Left renal pelvis (tissue), 4 donors: Measurements from ENCODE around the gene PFN3. TPM values are rescaled to one million over a fixed set of nuclear protein-coding genes. Genes with fewer than 3 reads are reported as not detected.

Experiments used
- DNase-seq, 4 donors: peaks; one replicate each; pipeline ENCODE4 v3.0.0-alpha.2; 2013; ENCODE audit warnings: low read depth in 4 of 4, low spot score in 3 of 4
- polyA plus RNA-seq, 4 donors: library from polyadenylated mRNA; unstranded; fragments of 120-200 nt; gene quantifications; one replicate each; pipeline ENCODE4 v1.2.1, GENCODE V29; 2013; ENCODE audit not compliant: insufficient read length in 4 of 4

PFN3 gene
- polyA plus RNA-seq, 4 donors = 0.26 to 2.6 (median 1.5) TPM; not detected in 1

- DNase-seq = no peak
Measured at GRCh38 chr5:177402271-177403043, 2.0 kb upstream of the PFN3 start.

GRCh38 chr5:177397875-177398390 lies 2.5 kb downstream of the PFN3 start:
- DNase-seq = no peak

- no peak for DNase-seq
Measured at GRCh38 chr5:177396807-177397206, 3.7 kb downstream of the PFN3 start.

GRCh38 chr5:177396078-177396477 lies 4.4 kb downstream of the PFN3 start:
- DNase-seq = no peak

GRCh38 chr5:177393990-177394389 lies 6.5 kb downstream of the PFN3 start:
- no peak for DNase-seq

- DNase-seq = no peak
Measured at GRCh38 chr5:177393206-177393765, 7.2 kb downstream of the PFN3 start.

- no peak for DNase-seq
Measured at GRCh38 chr5:177392765-177393164, 7.7 kb downstream of the PFN3 start.

- DNase-seq = peak in 2 of 4 donors; percentile 75 to 84
Measured at GRCh38 chr5:177390363-177391300, 9.8 kb downstream of the PFN3 start.

- DNase-seq = no peak
Measured at GRCh38 chr5:177389241-177390169, 11.0 kb downstream of the PFN3 start.

- DNase-seq = no peak
Measured at GRCh38 chr5:177388521-177389052, 11.9 kb downstream of the PFN3 start.

GRCh38 chr5:177387405-177387804 lies 13.1 kb downstream of the PFN3 start:
- no peak for DNase-seq

GRCh38 chr5:177386542-177386941 lies 13.9 kb downstream of the PFN3 start:
- DNase-seq = no peak

GRCh38 chr5:177385720-177386119 lies 14.7 kb downstream of the PFN3 start:
- no peak for DNase-seq

GRCh38 chr5:177384134-177384533 lies 16.3 kb downstream of the PFN3 start, which contains the start of gene SLC34A1:
TSS of gene SLC34A1 (plus strand) at chr5:177384434. CDS start at chr5:177385742, 1,308 bp downstream.
- no peak for DNase-seq

GRCh38 chr5:177383181-177383580 lies 17.3 kb downstream of the PFN3 start:
- no peak for DNase-seq

GRCh38 chr5:177382423-177383029 lies 17.9 kb downstream of the PFN3 start:
- no peak for DNase-seq

- no peak for DNase-seq
Measured at GRCh38 chr5:177380805-177381126, 19.7 kb downstream of the PFN3 start.

GRCh38 chr5:177378884-177379883 lies 21.3 kb downstream of the PFN3 start:
- DNase-seq = no peak
